ENCODE measurements around the gene NDUFA11. TPM values are rescaled to one million over a fixed set of nuclear protein-coding genes. Genes with fewer than 3 reads are reported as not detected.

NDUFA11 gene
- total and polyA plus RNA-seq, 2 of the 4 experiments (the other 2 are of a cell fraction): 375 to 1,276 TPM

GRCh38 chr19:5867201-5868136, 36.1 kb downstream of the NDUFA11 start:
- intact Hi-C loops (cut with micrococcal nuclease): no loop called here
- H2BK120ac ChIP-seq (ENCODE audit: low read depth, low read length): no peak overlapping the region
- H3K18ac ChIP-seq (ENCODE audit: low read depth, low read length): no peak overlapping the region
- H4K20me1 ChIP-seq (ENCODE audit: insufficient read depth, low read length): no peaks in the 10 kb centered on the region
- no peak overlapping the region for H2AK5ac ChIP-seq (ENCODE audit: low read depth, low read length)
- H2BK5ac ChIP-seq (ENCODE audit: low read depth, low read length, poor library complexity, severe bottlenecking): no peak overlapping the region
- H3K4me1 ChIP-seq (ENCODE audit: control insufficient read depth, insufficient read depth, low read length): peaks cover 2% of the 10 kb centered on the region; the same call in 1 of the 2 replicates
- H4K91ac ChIP-seq (ENCODE audit: insufficient read depth, low read depth, low read length): no peak overlapping the region
- H4K8ac ChIP-seq (ENCODE audit: low read depth in 2 of 2, low read length in 2 of 2): no peak overlapping the region
- H3K27ac ChIP-seq (ENCODE audit: insufficient read depth, low read length): no peak overlapping the region
- no TSS peak for BruUV-seq (replicated peaks)
- no peaks in the 10 kb centered on the region for H3K36me3 ChIP-seq (ENCODE audit: control insufficient read depth, insufficient read depth, low read length)
- H2AK9ac ChIP-seq (replicated peaks; ENCODE audit: low read depth, low read length, poor library complexity): no peak overlapping the region
- in situ Hi-C loops (cut with MboI; ENCODE audit: low sequenced_read_pairs): no loop called here
- H3K9ac ChIP-seq (ENCODE audit: low read depth, low read length): no peak overlapping the region
- H3K4me3 ChIP-seq (ENCODE audit: insufficient read depth, low read depth, low read length): no peak overlapping the region
- no peak overlapping the region for H3K56ac ChIP-seq (ENCODE audit: extremely low read depth, insufficient read depth, low read length)
- dilution Hi-C loops (cut with HindIII; ENCODE audit: low sequenced_read_pairs, unreplicated experiment): no loop called here
- H3K27me3 ChIP-seq (ENCODE audit: control insufficient read depth, insufficient read depth, low read length): peaks cover 15% of the 10 kb centered on the region
- no peaks in the 10 kb centered on the region for H3K79me1 ChIP-seq (ENCODE audit: low read depth in 1 of 2, low read length in 2 of 2)
- ChIA-PET CTCF (no interaction called here), POLR2A (ENCODE audit: unreplicated experiment) (no interaction called here)
- no peaks in the 10 kb centered on the region for H3K9me1 ChIP-seq (ENCODE audit: insufficient read depth, low read length)
- no peak for DNase-seq
- no peak overlapping the region for H2BK15ac ChIP-seq (ENCODE audit: low read depth, low read length)
- no peak overlapping the region for H3K4me2 ChIP-seq (ENCODE audit: low read depth, low read length)
- no peak overlapping the region for H3K23ac ChIP-seq (ENCODE audit: low read depth, low read length)
- no peak for ATAC-seq (ENCODE audit: low read depth)
- H3K9me3 ChIP-seq (ENCODE audit: control insufficient read depth, insufficient read depth, low read length): no peaks in the 10 kb centered on the region
- H2AFZ ChIP-seq (replicated peaks; ENCODE audit: low read length, poor library complexity): no peak overlapping the region
- 74% methylated on average over 11 of the region's 31 CpGs; no CpG with 5 or more reads in 1 of the 2 experiments for WGBS, 2 experiments (ENCODE audit: extremely low coverage in 2 of 2, insufficient read length in 1 of 2)
- H3K4ac ChIP-seq (ENCODE audit: low read depth, low read length): no peak overlapping the region
- H2BK20ac ChIP-seq (ENCODE audit: low read depth, low read length): no peak overlapping the region
- no peak overlapping the region for H3K14ac ChIP-seq (replicated peaks; ENCODE audit: low read depth, low read length)
- H4K5ac ChIP-seq (ENCODE audit: low read depth, low read length): no peak overlapping the region
- no peak for TF ChIP-seq NFE2L2 (IDR thresholded peaks at IDR 0.05; ENCODE audit: low read depth, low read length)
- TF ChIP-seq ELK1 (IDR thresholded peaks at IDR 0.05; ENCODE audit: borderline replicate concordance, low read depth, low read length): no peak
- TF ChIP-seq BHLHE40 (IDR thresholded peaks at IDR 0.05; ENCODE audit: low read depth, low read length): no peak
- TF ChIP-seq FOS (IDR thresholded peaks at IDR 0.05; ENCODE audit: low read depth, low read length): no peak
- TF ChIP-seq CEBPB (IDR thresholded peaks at IDR 0.05; ENCODE audit: low read depth, low read length): no peak
- no peak for TF ChIP-seq CHD1 (IDR thresholded peaks at IDR 0.05; ENCODE audit: low read depth, low read length)
- TF ChIP-seq RFX5 (IDR thresholded peaks at IDR 0.05; ENCODE audit: low read depth, low read length): no peak
- no peak for TF ChIP-seq RCOR1 (IDR thresholded peaks at IDR 0.05; ENCODE audit: insufficient replicate concordance, low read length)
- no peak for TF ChIP-seq SMC3 (IDR thresholded peaks at IDR 0.05; ENCODE audit: low read depth, low read length)
- no peak for TF ChIP-seq MXI1 (IDR thresholded peaks at IDR 0.05; ENCODE audit: borderline replicate concordance, low read depth, low read length)
- TF ChIP-seq RAD21 (IDR thresholded peaks at IDR 0.05; ENCODE audit: low read length): no peak
- TF ChIP-seq POLR2A (IDR thresholded peaks at IDR 0.05; ENCODE audit: low read depth, low read length): no peak
- TF ChIP-seq CTCF (conservative IDR thresholded peaks at IDR 0.05; ENCODE audit: low read depth, low read length): no peak
- TF ChIP-seq, protein P1, sequence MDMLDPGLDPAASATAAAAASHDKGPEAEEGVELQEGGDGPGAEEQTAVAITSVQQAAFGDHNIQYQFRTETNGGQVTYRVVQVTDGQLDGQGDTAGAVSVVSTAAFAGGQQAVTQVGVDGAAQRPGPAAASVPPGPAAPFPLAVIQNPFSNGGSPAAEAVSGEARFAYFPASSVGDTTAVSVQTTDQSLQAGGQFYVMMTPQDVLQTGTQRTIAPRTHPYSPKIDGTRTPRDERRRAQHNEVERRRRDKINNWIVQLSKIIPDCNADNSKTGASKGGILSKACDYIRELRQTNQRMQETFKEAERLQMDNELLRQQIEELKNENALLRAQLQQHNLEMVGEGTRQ (IDR thresholded peaks at IDR 0.05; ENCODE audit: low read depth, low read length): no peak
- no peak for TF ChIP-seq MAFK (IDR thresholded peaks at IDR 0.05; ENCODE audit: low read depth, low read length)
